SK-N-SH (cell line): ENCODE measurements around the gene BNIP1.

Experiments used
- EP300 ChIP-seq, 2 experiments: IDR thresholded peaks; 2 replicates each; pipeline versions ENCODE4 v1.4.0 to v1.6.1; 2012; ENCODE audit warnings: borderline replicate concordance in 1 of 2, low read depth in 1 of 2, low read length in 1 of 2
- EZH2phosphoT487 ChIP-seq: fragments of 200-600 bp; sonication (generic); IDR thresholded peaks from 2 replicates; pipeline ENCODE4 v1.6.1; 2017; ENCODE audit warnings: low read depth, mixed run types, mild to moderate bottlenecking, antibody characterized with exemption, moderate library complexity, borderline replicate concordance
- FOXM1 ChIP-seq: IDR thresholded peaks from 2 replicates; pipeline ENCODE4 v1.4.0; 2012; ENCODE audit warnings: low read depth, mild to moderate bottlenecking
- MEF2A ChIP-seq: IDR thresholded peaks from 2 replicates; pipeline ENCODE4 v1.4.0; 2012; ENCODE audit warnings: low read depth, borderline replicate concordance
- NFIC ChIP-seq: IDR thresholded peaks from 2 replicates; pipeline ENCODE4 v1.4.0; 2012; ENCODE audit warnings: borderline replicate concordance
- POLR2AphosphoS5 ChIP-seq: IDR thresholded peaks from 2 replicates; pipeline ENCODE4 v1.6.1; 2012; ENCODE audit warnings: low read depth, low read length
- RAD21 ChIP-seq: IDR thresholded peaks from 2 replicates; pipeline ENCODE4 v1.6.1; 2012; ENCODE audit warnings: mild to moderate bottlenecking, low read length
- RCOR1 ChIP-seq: fragments of 150-350 bp; IDR thresholded peaks from 2 replicates; pipeline ENCODE4 v1.6.1; 2017; ENCODE audit warnings: antibody characterized with exemption, low read length
- RFX5 ChIP-seq: IDR thresholded peaks from 2 replicates; pipeline ENCODE4 v1.6.1; 2012; ENCODE audit warnings: mild to moderate bottlenecking, improper control_type of control experiment, low read length
- TAF1 ChIP-seq: IDR thresholded peaks from 2 replicates; pipeline ENCODE4 v1.6.1; 2012; ENCODE audit warnings: low read depth, mild to moderate bottlenecking, low read length, moderate library complexity, borderline replicate concordance
- TCF12 ChIP-seq: IDR thresholded peaks from 2 replicates; pipeline ENCODE4 v1.4.0; 2012
- TF ChIP-seq, protein P1 (sequence below): fragments of 200-600 bp; sonication (generic); IDR thresholded peaks from 2 replicates; pipeline ENCODE4 v1.6.1; 2017; ENCODE audit warnings: antibody characterized with exemption, mild to moderate bottlenecking, moderate library complexity
- TF ChIP-seq, protein P2 (sequence below): fragments of 150-350 bp; IDR thresholded peaks from 2 replicates; pipeline ENCODE4 v1.6.1; 2016; ENCODE audit warnings: mild to moderate bottlenecking, low read depth, low read length

DNA sequence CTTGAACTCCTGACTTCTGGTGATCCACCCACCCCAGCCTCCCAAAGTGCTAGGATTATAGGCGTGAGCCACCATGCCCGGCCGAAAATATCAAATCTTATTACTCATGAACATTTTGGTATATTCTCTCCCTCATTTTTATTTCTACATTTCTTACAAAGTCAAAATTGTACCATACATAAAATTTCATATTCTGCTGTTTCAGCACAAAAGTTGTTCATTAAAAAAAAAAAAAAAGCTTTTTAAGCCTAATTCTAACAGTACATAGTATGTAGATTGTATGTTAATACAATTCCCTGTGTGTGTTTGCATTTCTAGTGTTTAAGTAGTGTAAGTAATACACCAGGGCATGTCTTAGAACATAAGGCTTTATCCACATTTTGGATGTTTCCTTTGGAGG lies 14.9 kb downstream of the BNIP1 start:
- no peak for TF ChIP-seq MEF2A
- TF ChIP-seq EP300 (IDR thresholded peaks at IDR 0.05; ENCODE audit: borderline replicate concordance in 1 of 2, low read depth in 1 of 2, low read length in 1 of 2): no peak
- no peak for TF ChIP-seq RAD21
- TF ChIP-seq, protein P1, sequence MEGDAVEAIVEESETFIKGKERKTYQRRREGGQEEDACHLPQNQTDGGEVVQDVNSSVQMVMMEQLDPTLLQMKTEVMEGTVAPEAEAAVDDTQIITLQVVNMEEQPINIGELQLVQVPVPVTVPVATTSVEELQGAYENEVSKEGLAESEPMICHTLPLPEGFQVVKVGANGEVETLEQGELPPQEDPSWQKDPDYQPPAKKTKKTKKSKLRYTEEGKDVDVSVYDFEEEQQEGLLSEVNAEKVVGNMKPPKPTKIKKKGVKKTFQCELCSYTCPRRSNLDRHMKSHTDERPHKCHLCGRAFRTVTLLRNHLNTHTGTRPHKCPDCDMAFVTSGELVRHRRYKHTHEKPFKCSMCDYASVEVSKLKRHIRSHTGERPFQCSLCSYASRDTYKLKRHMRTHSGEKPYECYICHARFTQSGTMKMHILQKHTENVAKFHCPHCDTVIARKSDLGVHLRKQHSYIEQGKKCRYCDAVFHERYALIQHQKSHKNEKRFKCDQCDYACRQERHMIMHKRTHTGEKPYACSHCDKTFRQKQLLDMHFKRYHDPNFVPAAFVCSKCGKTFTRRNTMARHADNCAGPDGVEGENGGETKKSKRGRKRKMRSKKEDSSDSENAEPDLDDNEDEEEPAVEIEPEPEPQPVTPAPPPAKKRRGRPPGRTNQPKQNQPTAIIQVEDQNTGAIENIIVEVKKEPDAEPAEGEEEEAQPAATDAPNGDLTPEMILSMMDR: no peak
- no peak for TF ChIP-seq NFIC
- no peak for TF ChIP-seq POLR2AphosphoS5
- no peak for TF ChIP-seq FOXM1
- TF ChIP-seq EZH2phosphoT487: no peak
- no peak for TF ChIP-seq RFX5
- no peak for TF ChIP-seq RCOR1
- no peak for TF ChIP-seq TAF1
- TF ChIP-seq TCF12: no peak
- TF ChIP-seq, protein P2, sequence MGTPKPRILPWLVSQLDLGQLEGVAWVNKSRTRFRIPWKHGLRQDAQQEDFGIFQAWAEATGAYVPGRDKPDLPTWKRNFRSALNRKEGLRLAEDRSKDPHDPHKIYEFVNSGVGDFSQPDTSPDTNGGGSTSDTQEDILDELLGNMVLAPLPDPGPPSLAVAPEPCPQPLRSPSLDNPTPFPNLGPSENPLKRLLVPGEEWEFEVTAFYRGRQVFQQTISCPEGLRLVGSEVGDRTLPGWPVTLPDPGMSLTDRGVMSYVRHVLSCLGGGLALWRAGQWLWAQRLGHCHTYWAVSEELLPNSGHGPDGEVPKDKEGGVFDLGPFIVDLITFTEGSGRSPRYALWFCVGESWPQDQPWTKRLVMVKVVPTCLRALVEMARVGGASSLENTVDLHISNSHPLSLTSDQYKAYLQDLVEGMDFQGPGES: no peak
